ENCODE data around the gene AGRN. TPM values are rescaled to one million over a fixed set of nuclear protein-coding genes. Genes with fewer than 3 reads are reported as not detected.
A peak's percentile ranks its signal among the peaks of the same experiment; 100 is the strongest.

The AGRN gene
- polyA plus RNA-seq, 3 donors, result 0.06 to 4.7 (median 0.43) TPM

DNA sequence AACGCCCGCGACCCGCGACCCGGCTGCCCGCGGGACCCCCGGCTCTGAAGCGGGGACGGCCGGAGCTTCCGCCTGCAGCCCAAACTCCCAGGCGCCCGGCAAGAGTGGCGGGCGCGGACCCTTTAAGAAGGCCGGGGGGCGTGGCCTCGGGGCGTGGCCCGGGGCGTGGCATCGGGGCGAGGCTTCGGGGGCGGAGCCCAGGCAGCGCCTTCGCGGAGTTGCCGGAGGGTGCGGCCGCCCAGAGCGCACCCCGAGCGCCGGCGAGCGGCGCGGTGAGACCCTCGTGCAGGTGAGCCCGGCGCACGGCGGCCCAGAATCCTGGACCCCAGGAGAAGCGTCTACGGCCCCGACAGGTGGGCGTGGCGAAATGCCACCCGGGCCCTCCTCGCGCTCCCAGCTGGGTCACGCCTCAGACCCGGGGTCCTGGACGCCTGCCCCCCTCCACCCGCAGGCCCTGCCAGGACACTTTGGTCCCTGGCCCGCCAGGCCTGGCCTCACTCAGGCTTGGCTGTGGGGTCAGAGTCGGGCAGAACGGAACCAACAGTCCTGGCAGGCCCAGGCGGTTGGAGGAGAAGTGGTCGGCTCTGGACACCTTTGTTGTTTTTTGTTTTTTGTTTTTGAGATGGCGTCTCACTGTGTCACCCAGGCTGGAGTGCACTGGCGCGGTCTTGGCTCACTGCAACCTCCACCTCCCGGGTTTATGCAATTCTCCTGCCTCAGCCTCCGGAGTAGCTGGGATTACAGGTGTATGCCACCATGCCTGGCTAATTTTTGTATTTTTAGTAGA, 39.8 kb downstream of the AGRN start:
- Histone ChIP-seq H3K4me1 (ENCODE audit: control insufficient read depth in 1 of 2, insufficient read depth in 2 of 2, low read length in 2 of 2) (peaks cover 26 to 34% of the 10 kb centered on the region in 2 donors), H3K9me3 (replicated peaks in 1 of 2; ENCODE audit: control insufficient read depth in 1 of 2, insufficient read depth in 1 of 2, low read length in 2 of 2) (peaks cover 0 to 3% of the 10 kb centered on the region in 2 donors), H3K4me3 (replicated peaks in 1 of 3; ENCODE audit: low read depth in 2 of 3, low read length in 3 of 3) (peak overlapping the region; percentile 21 to 74 (median 32)), H3K27me3 (ENCODE audit: control insufficient read depth in 2 of 2, insufficient read depth in 2 of 2, low read length in 2 of 2) (peaks cover 6 to 61% of the 10 kb centered on the region in 2 donors), H3K36me3 (replicated peaks in 1 of 2; ENCODE audit: control insufficient read depth in 1 of 2, insufficient read depth in 2 of 2, low read length in 2 of 2) (no peaks in the 10 kb centered on the region), H3K27ac (ENCODE audit: low read depth in 1 of 2, low read length in 2 of 2) (no peak overlapping the region), H3K79me2 (ENCODE audit: insufficient read depth, low read length) (no peaks in the 10 kb centered on the region), H4K20me1 (ENCODE audit: insufficient read depth, low read length) (no peaks in the 10 kb centered on the region), H3K4me2 (replicated peaks; ENCODE audit: extremely low read depth, low read length, poor library complexity, severe bottlenecking) (peak overlapping the region; percentile 88), H3K9ac (ENCODE audit: insufficient read depth, low read length, poor library complexity, severe bottlenecking) (peak overlapping the region; percentile 56), H2AFZ (ENCODE audit: insufficient read depth, low read depth, low read length, poor library complexity, severe bottlenecking) (peak overlapping the region; percentile 75)
- DNase-seq, result peak; percentile 62 to 69 (median 69)
- H3K36me3 Mint-ChIP-seq, result peaks cover 0 to 4% of the 10 kb centered on the region in 2 donors
- peaks cover 16% of the 10 kb centered on the region for H3K4me1 Mint-ChIP-seq
- peak overlapping the region; percentile 71 to 83 for H3K4me3 Mint-ChIP-seq
- peak overlapping the region in 4 of 7 donors; percentile 37 to 68 (median 63) for H3K27ac Mint-ChIP-seq
- peaks cover 59 to 79% (median 69%) of the 10 kb centered on the region in 3 donors for H3K27me3 Mint-ChIP-seq (ENCODE audit: low read depth in 3 of 3)
- peaks cover 0 to 10% (median 5%) of the 10 kb centered on the region in 7 donors for H3K9me3 Mint-ChIP-seq
- intact Hi-C loops (cut with micrococcal nuclease), result loop anchor here (5.0 to 10.0 kb wide), 3 partner anchors 37 to 77 kb away; partner anchors contain the start of genes PERM1 (in 2 of the 2) and AGRN (in 1 of the 2)
- peak; percentile 5 for TF ChIP-seq CTCF (IDR thresholded peaks at IDR 0.05)
- 3% methylated on average over 66 of the region's 69 CpGs for WGBS (ENCODE audit: insufficient coverage)

DNA sequence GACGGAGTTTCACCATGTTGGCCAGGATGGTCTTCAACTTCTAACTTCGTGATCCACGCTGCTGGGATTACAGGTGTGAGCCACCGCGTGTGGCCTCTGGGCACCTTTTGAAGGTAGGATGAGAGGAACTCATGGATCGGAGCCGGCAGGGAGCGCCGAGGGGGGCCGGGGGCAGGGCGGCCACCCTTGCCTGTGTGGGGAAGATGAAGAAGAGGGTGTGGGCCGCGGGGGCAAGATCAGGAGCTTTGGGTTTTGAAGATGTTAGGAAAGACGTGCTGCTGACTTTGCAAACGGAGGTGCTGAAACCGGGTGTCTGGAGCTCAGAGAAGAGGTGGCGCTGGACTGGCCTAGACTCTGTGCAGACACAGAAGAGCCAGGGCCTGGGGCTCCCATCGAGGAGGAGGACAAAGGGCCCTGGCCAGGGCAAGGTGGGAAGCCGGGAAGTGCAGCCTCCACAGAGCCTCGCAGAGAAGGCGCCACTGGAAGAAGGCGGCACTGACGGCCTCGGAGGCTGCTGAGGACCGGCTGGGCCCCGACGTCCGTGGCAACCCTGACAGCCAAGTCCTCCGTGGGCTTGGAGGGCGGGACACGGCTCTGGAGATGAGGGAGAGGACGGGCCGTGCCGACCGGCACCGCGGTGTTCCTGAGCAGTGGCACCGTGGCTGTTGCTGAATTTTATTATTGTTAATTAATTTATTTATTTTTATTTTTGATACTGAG, 40.5 kb downstream of the AGRN start:
- TF ChIP-seq CTCF (IDR thresholded peaks at IDR 0.05), result no peak
- 49% methylated on average over 28 of the region's 38 CpGs for WGBS (ENCODE audit: insufficient coverage)
- H3K9ac ChIP-seq (ENCODE audit: insufficient read depth, low read length, poor library complexity, severe bottlenecking), result no peak overlapping the region
- no peaks in the 10 kb centered on the region for H3K36me3 ChIP-seq (replicated peaks in 1 of 2; ENCODE audit: control insufficient read depth in 1 of 2, insufficient read depth in 2 of 2, low read length in 2 of 2)
- Mint-ChIP-seq H3K36me3 (peaks cover 0 to 4% of the 10 kb centered on the region in 2 donors), H3K4me3 (peak overlapping the region; percentile 71 to 83), H3K9me3 (peaks cover 0 to 10% (median 5%) of the 10 kb centered on the region in 7 donors), H3K27ac (peak overlapping the region in 4 of 7 donors; percentile 37 to 68 (median 63)), H3K27me3 (ENCODE audit: low read depth in 3 of 3) (peaks cover 61 to 80% (median 69%) of the 10 kb centered on the region in 3 donors), H3K4me1 (peaks cover 17% of the 10 kb centered on the region)
- H4K20me1 ChIP-seq (ENCODE audit: insufficient read depth, low read length), result no peaks in the 10 kb centered on the region
- H3K4me1 ChIP-seq (ENCODE audit: control insufficient read depth in 1 of 2, insufficient read depth in 2 of 2, low read length in 2 of 2), result peaks cover 26 to 34% of the 10 kb centered on the region in 2 donors
- no peak for DNase-seq
- intact Hi-C loops (cut with micrococcal nuclease), result loop anchor here (5.0 to 10.0 kb wide), 2 partner anchors 76 to 78 kb away; partner anchors contain the start of gene PERM1 (in 2 of the 2)
- no peak overlapping the region for H3K4me3 ChIP-seq (replicated peaks in 1 of 3; ENCODE audit: low read depth in 2 of 3, low read length in 3 of 3)
- H3K27me3 ChIP-seq (ENCODE audit: control insufficient read depth in 2 of 2, insufficient read depth in 2 of 2, low read length in 2 of 2), result peaks cover 6 to 61% of the 10 kb centered on the region in 2 donors
- no peak overlapping the region for H3K4me2 ChIP-seq (replicated peaks; ENCODE audit: extremely low read depth, low read length, poor library complexity, severe bottlenecking)
- no peak overlapping the region for H3K27ac ChIP-seq (ENCODE audit: low read depth in 1 of 2, low read length in 2 of 2)
- peaks cover 0 to 3% of the 10 kb centered on the region in 2 donors for H3K9me3 ChIP-seq (replicated peaks in 1 of 2; ENCODE audit: control insufficient read depth in 1 of 2, insufficient read depth in 1 of 2, low read length in 2 of 2)
- H3K79me2 ChIP-seq (ENCODE audit: insufficient read depth, low read length), result no peaks in the 10 kb centered on the region
- H2AFZ ChIP-seq (ENCODE audit: insufficient read depth, low read depth, low read length, poor library complexity, severe bottlenecking), result no peak overlapping the region

All from CD14-positive monocyte (primary cell).